ENCODE data around the gene ADAMTS7.

DNA sequence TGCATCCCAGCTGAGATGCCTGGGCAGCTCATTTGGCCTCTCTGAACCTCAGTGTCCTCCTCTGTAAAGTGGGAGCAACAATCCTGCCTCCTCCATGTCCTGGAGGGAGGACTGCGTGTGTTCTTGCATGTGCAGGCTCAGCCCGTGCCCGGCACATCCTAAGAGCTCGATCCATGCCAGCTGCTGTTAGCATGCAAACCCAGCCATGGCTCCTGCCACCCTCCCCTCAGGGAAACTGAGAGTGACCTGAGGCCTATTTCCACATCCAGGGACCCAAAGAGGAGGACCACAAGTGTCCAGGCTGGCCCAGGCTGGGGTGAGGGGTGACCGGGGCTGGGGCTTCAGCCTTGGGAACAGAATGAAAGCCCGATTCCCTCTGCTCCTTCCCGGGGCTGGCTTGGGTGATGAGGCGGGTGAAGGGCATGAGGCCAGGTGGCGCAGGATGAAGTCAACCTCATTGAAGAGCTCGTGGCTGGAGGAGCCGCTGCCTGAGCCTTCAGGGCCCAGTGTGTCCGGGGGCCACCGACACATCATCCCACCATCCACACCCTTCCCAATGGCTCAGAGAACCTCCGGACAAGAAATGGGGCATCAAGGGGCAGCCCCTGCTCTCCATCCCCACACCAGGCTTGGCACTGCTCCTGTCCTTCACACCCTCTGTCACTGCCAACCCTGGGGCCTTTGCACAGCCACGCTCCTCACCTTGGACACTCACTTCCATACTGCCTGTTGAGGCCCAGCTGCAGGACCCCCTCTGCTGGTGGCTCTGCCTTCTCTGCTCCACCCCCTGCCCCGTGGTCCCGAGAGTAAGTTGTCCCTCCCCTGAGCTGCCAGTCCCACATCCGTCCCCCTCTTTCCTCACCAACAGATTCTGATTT, 42.5 kb downstream of the ADAMTS7 start:
- no peak for TF ChIP-seq EZH2 (IDR thresholded peaks at IDR 0.05; ENCODE audit: borderline replicate concordance, insufficient read depth, low read length, poor library complexity, severe bottlenecking)
- no peak for TF ChIP-seq SMC3 (conservative IDR thresholded peaks at IDR 0.05; ENCODE audit: poor library complexity)
- TF ChIP-seq, protein P1, sequence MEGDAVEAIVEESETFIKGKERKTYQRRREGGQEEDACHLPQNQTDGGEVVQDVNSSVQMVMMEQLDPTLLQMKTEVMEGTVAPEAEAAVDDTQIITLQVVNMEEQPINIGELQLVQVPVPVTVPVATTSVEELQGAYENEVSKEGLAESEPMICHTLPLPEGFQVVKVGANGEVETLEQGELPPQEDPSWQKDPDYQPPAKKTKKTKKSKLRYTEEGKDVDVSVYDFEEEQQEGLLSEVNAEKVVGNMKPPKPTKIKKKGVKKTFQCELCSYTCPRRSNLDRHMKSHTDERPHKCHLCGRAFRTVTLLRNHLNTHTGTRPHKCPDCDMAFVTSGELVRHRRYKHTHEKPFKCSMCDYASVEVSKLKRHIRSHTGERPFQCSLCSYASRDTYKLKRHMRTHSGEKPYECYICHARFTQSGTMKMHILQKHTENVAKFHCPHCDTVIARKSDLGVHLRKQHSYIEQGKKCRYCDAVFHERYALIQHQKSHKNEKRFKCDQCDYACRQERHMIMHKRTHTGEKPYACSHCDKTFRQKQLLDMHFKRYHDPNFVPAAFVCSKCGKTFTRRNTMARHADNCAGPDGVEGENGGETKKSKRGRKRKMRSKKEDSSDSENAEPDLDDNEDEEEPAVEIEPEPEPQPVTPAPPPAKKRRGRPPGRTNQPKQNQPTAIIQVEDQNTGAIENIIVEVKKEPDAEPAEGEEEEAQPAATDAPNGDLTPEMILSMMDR (IDR thresholded peaks at IDR 0.05; ENCODE audit: poor library complexity, severe bottlenecking) = no peak
- TF ChIP-seq POLR2AphosphoS5 (IDR thresholded peaks at IDR 0.05) = no peak

All from neural cell (in vitro differentiated cells).